Middle frontal gyrus (tissue), 1 donor: Measurements from ENCODE around the gene RHOV.

Experiments
- DNase-seq: peaks from one replicate; pipeline ENCODE4 v3.0.0-alpha.2; 2015; ENCODE audit warnings: low spot score; ENCODE audit errors: extremely low spot score

RHOV gene

GRCh38 chr15:40846841-40847222 lies 27.2 kb downstream of the RHOV start:
- DNase-seq, result no peak

- DNase-seq, result no peak
These were observed 28.3 kb downstream of the RHOV start for GRCh38 chr15:40845511-40846284.

DNA sequence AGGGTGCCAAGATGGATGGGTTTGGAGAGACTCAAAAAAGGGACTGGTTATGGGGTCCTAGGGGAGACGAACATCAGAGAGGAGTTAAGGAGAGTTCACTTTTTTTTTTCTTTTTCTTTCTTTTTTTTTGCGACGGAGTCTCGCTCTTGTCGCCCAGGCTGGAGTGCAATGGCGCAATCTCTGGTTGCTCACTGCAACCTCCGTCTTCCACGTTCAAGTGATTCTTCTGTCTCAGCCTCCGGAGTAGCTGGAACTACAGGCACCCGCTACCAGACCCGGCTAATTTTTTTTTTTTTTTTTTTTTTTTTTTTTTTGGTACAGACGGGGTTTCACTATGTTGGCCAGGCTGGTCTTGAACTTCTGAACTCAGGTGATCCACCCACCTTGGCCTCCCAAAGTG lies 29.0 kb downstream of the RHOV start:
- no peak for DNase-seq

DNA sequence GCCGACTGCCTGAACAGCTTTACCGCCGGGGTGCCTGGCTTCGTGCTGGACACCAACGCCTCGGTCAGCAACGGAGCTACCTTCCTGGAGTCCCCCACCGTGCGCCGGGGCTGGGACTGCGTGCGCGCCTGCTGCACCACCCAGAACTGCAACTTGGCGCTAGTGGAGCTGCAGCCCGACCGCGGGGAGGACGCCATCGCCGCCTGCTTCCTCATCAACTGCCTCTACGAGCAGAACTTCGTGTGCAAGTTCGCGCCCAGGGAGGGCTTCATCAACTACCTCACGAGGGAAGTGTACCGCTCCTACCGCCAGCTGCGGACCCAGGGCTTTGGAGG lies 29.4 kb downstream of the RHOV start:
- no peak for DNase-seq

DNA sequence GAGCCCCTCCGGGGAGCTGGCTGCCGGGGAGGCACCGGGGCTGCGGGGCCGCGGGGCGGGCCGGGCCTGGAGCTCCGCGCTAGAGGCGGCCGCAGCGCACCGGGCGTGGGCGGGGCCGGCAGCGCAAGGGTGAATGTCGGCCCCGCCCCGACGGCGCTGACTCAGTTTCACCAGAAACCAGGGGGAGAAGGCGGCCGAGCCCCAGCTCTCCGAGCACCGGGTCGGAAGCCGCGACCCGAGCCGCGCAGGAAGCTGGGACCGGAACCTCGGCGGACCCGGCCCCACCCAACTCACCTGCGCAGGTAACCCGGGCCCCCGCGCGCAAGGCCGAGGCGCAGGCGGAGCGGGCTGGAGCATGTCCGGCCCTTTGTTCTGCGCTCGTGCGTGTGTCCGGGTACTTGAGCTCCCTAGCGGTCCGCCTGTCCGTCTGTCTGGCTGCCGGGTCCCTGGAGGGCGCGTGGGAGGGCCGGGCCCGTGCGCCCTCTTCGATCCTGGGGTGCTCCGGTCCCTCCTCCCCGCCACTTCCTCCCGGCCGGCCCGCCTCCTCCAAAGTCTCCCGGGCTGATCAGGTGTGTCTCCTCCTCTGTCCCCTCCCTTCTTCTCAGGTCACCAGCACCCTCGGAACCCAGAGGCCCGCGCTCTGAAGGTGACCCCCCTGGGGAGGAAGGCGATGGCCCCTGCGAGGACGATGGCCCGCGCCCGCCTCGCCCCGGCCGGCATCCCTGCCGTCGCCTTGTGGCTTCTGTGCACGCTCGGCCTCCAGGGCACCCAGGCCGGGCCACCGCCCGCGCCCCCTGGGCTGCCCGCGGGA lies 29.9 kb downstream of the RHOV start, which contains the start of gene SPINT1:
SPINT1 (plus strand) TSS at position 164 of the 811 bp plus-strand sequence; CDS start at position 671, 507 bp downstream.
- no peak for DNase-seq

- DNase-seq, result no peak
These were observed 30.7 kb downstream of the RHOV start for GRCh38 chr15:40843261-40843884.

DNA sequence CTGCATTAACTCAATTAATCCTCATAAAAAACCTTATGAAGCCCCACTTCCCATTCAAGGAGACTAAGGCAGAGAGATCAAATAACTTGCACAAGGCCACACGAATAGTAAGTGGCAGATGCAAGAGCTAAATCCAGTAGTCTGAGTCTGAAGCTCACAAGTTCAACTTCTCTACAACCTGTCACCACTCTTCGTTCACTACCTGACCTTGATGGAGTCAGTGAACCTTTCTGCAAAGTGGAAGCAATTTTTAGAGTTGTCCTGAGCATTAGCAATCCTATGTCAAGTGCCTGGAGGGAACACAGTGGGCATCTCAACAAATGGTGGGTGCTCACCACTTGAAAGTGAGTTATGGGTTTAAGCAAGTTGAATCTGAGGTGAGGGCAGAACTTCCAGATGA lies 32.3 kb downstream of the RHOV start:
- no peak for DNase-seq

- no peak for DNase-seq
These were observed 35.3 kb downstream of the RHOV start for GRCh38 chr15:40838756-40839155.

DNA sequence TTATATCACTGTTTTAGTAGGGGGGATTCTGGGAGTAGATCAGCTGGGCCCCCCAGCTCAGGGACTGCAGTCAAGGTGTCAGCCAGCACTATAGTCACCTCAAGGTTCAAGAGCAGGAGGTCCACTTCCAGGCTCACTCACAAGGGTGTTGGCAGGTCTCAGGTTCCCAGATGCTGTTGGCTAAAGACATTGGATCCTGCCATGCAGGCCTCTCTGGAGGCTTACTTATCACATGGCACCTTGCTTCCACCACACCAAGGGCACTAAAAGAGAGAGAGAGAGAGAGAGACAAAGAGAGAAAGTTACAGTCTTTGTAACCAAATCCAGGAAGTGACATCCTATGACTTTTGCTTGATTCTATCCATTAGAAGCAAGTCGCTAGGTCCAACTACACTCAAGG lies 38.0 kb downstream of the RHOV start:
- DNase-seq, result no peak

- DNase-seq, result no peak
These were observed 41.1 kb downstream of the RHOV start for GRCh38 chr15:40832903-40833302.

- no peak for DNase-seq
These were observed 42.2 kb downstream of the RHOV start for GRCh38 chr15:40831861-40832260.

DNA sequence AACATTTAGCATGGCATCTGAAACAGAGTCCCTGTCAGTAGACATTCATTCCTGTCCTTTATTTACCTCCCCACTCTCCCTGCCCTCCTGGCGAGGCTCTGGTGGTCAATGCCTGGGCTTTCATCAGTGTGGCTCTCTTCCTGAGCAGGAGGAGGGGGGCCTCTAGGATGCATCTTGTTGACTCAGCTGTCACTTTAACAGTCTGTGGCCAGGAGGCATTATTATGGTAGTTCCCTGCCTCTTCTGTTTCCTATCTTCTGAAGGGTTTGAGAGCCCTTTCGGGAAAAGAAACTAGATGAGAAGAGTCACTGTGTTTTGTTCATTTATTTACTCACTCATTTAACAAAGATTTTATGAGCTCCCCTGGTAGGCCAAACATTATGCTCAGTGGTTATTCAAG lies 43.1 kb downstream of the RHOV start:
- no peak for DNase-seq

DNA sequence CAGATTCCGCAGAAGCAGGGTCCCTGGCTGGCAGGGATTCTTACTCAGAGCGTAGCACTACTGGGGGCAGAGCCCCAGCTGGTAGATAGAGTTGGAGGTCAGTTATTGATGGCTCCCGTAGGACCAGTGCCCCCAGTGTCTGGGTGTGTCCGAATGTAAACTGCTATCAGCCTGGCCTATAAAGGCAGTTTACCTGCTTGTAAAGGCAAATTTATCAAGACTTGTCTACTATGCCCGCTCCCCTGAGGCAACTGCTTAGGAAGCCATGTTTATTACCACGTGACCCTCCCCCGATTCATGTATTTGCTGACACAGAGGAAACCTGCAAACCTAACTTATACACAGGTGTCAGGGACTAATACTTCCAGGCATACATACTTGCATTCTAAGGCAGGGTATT lies 44.9 kb downstream of the RHOV start:
- no peak for DNase-seq

- DNase-seq, result no peak
These were observed 45.5 kb downstream of the RHOV start, which contains the start of gene PPP1R14D for GRCh38 chr15:40828447-40829036. PPP1R14D (minus strand) TSS chr15:40828708; CDS start chr15:40828641, 67 bp downstream.

DNA sequence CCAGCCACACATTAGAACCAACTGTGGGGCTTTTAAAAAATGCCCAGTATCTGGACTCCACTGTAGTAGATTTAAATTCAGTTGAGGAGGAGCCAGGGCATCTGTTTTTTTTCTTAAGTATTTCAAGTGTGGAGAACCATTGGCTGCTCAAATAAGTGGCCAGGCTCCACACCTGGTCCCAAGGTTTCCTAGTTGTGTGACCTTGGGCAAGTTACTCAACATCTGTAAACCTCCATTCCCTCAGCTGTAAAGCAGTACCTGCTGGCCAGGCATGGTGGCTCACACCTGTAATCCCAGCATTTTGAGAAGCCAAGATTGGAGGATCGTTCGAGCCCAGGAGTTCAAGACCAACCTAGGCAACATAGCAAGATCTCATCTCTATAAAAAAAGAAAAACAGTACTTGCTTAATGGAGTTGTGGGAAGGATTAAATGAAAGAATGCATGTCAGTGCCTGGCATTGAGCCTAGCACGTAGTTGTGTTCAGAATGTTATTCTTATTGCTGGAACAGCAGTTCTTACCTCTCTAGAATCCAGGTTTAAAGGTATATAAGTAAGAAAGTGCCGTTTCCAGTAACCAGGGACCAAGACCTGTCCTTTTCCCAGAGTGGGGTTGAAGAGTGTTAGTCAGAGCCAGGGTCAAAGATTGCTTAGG lies 47.5 kb downstream of the RHOV start:
- DNase-seq, result no peak

- DNase-seq, result no peak
These were observed 48.2 kb downstream of the RHOV start for GRCh38 chr15:40825661-40826422.

DNA sequence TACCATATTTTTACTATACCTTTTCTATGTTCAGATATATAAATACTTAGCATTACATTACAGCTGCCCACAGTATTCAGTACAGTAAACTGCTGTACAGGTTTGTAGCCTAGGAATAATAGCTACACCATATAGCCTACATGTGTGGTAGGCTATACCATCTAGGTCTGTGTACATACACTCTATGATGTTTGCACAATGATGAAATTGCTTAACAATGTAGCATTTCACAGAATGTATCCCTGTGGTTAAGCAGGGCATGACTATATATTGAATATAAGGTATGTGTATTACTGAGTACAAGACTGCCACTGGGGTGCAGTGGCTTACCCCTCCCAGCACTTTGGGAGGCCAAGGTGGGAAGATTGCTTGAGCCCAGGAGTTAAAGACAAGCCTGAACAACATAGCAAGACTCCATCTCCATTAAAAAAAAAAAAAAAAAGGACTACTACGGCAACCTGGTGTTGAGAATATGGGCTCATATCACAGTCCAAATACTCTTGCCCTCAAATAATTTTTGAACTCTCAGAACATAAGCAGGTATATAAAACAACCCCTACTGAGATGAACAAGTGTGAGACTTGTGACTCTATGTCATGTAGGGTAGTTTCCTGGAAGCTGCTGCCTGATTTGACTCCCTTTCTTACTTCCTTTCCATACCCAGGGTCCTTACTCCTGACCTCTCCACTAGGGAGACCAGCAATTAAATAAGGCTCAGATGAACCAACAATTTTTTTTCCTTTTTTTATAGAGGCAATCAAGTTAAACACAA lies 50.3 kb downstream of the RHOV start:
- DNase-seq, result no peak
